GM12873 (cell line): ENCODE data around the gene CRYBB1.

Experiments used
- CTCF ChIP-seq: IDR thresholded peaks from 2 replicates; pipeline ENCODE4 v1.5.1; 2012; ENCODE audit warnings: low read depth, mild to moderate bottlenecking, moderate library complexity, low read length, control low read depth; ENCODE audit not compliant: insufficient read depth; ENCODE audit errors: missing control alignments

Gene CRYBB1

DNA sequence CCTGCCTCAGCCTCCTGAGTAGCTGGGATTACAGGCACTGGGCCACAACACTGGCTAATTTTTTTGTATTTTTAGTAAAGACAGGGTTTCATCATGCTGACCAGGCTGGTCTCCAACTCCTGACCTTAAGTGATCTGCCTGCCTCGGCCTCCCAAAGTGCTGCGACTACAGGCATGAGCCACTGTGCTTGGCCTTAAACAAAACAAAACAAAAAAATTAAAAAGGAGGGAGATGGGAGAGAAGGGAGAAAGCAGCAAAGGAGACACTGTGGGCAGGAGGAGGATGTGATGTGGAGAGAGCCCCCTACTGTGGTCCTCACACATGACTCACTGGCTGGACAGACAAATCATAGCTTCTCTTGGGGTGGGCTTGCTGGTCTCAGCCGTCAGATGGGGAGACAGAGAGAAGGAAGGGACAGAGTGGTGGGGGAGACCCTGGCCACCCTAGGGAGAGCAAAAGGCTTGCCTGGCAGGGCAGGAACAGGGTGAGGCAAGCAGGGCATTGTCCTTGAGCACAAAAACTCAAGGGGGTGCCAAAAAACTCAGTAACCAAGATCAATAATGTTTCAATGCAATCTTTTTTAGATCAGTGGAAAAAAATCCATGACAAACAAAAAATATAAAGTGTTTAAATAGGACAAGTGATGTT, 59.5 kb downstream of the CRYBB1 start:
- TF ChIP-seq CTCF, result no peak

DNA sequence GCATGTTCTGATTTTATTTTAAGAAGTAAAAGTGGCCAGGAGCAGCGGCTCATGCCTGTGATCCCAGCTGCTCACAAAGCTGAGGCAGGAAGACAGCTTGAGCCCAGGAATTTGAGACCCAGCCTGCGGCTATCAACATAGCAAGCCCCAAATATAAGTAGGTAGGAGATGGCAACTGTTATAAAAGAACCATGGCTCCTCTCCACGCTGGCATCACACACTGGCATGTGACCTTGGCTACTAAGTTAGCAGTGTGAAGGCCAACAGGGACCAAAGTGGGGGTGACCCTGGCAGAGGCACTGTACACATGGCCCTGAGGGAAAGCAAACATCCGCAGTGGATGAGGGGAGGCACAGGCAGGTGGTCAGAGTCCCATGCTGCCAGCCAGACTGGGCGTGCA, 60.9 kb downstream of the CRYBB1 start:
- TF ChIP-seq CTCF, result no peak

- no peak for TF ChIP-seq CTCF
These were observed 62.3 kb downstream of the CRYBB1 start for GRCh38 chr22:26555478-26555877.

DNA sequence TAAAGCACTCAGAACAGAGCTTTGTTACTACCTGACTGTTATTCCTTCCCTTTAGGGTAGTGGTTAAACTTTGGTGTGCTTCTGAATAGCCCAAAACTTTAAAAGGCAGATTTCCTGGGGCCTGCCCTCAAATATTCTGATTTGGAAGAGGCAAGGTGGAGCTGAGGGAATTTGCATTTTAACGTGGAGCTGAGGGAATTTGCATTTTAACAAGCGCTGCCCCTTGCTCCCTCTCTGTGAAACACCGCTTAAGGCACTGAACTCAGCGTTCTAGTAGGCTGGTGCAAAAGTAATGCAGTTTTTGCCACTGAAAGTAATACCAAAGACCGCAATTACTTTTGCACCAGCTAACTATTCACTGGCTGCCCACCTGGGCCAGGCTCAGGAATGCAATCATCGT, 62.9 kb downstream of the CRYBB1 start:
- TF ChIP-seq CTCF, result no peak

- no peak for TF ChIP-seq CTCF
These were observed 64.6 kb downstream of the CRYBB1 start for GRCh38 chr22:26553056-26553752.

DNA sequence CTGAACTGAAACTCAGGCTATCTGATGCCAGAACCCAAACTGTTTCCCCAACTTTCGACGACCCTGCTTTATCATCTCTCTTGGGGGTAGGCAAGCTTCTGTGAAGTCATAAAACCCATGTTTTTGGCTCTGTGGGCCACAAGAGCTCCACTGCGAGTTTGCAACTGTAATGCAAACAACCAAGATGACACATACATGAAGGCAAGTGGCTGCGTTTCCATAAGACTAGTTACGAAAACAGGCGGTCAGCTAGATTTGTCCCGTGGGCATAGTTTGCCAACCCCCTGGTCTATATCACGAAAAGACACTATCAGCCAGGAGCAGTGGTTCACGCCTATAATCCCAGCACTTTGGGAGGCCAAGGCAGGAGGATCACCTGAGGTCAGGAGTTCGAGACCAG, 65.4 kb downstream of the CRYBB1 start:
- no peak for TF ChIP-seq CTCF

- no peak for TF ChIP-seq CTCF
These were observed 66.3 kb downstream of the CRYBB1 start for GRCh38 chr22:26551568-26551967.
